ENCODE results near the gene MYRIP.
"Not testable (repeated sequence)": the region's sequence is repeated elsewhere in the genome, so short reads cannot be mapped to it uniquely, and the experiment has no call there.

Gene MYRIP

GRCh38 chr3:39977058-39977794 lies 167.8 kb downstream of the MYRIP start:
- DNase-seq = no peak

- no peak for DNase-seq
Measured at GRCh38 chr3:39978308-39978707, 168.9 kb downstream of the MYRIP start.

GRCh38 chr3:39980058-39980457 lies 170.6 kb downstream of the MYRIP start:
- no peak for DNase-seq

GRCh38 chr3:39980781-39981180 lies 171.4 kb downstream of the MYRIP start:
- no peak for DNase-seq

- DNase-seq = peak; percentile 21
Measured at GRCh38 chr3:39981547-39982184, 172.3 kb downstream of the MYRIP start.

GRCh38 chr3:39982665-39983357 lies 173.4 kb downstream of the MYRIP start:
- DNase-seq = no peak

GRCh38 chr3:39989746-39990145 lies 180.3 kb downstream of the MYRIP start:
- DNase-seq = no peak

- no peak for DNase-seq
Measured at GRCh38 chr3:39990532-39990931, 181.1 kb downstream of the MYRIP start.

GRCh38 chr3:40008796-40009195 lies 199.4 kb downstream of the MYRIP start:
- DNase-seq = no peak

GRCh38 chr3:40009991-40010390 lies 200.6 kb downstream of the MYRIP start:
- DNase-seq = peak; percentile 39

GRCh38 chr3:40012381-40012780 lies 203.0 kb downstream of the MYRIP start:
- no peak for DNase-seq

- DNase-seq = no peak
Measured at GRCh38 chr3:40016391-40016790, 207.0 kb downstream of the MYRIP start.

- no peak for DNase-seq
Measured at GRCh38 chr3:40018369-40018768, 209.0 kb downstream of the MYRIP start.

GRCh38 chr3:40019376-40019775 lies 210.0 kb downstream of the MYRIP start:
- no peak for DNase-seq

- no peak for DNase-seq
Measured at GRCh38 chr3:40020689-40021088, 211.3 kb downstream of the MYRIP start.

GRCh38 chr3:40021338-40021737 lies 211.9 kb downstream of the MYRIP start:
- no peak for DNase-seq

- DNase-seq = no peak
Measured at GRCh38 chr3:40022297-40022827, 213.0 kb downstream of the MYRIP start.

GRCh38 chr3:40024526-40024925 lies 215.1 kb downstream of the MYRIP start:
- DNase-seq = no peak

GRCh38 chr3:40025892-40026291 lies 216.5 kb downstream of the MYRIP start:
- DNase-seq = not testable (repeated sequence)

GRCh38 chr3:40035177-40035576 lies 225.8 kb downstream of the MYRIP start:
- no peak for DNase-seq

- DNase-seq = no peak
Measured at GRCh38 chr3:40037582-40037981, 228.2 kb downstream of the MYRIP start.

GRCh38 chr3:40042752-40043443 lies 233.5 kb downstream of the MYRIP start:
- no peak for DNase-seq

- peak; percentile 47 for DNase-seq
Measured at GRCh38 chr3:40043444-40043755, 234.0 kb downstream of the MYRIP start.

Data from right hindlimb (tissue), 1 donor.